GM12874 (cell line): ENCODE data around the gene RICTOR.

Source experiments
- CTCF ChIP-seq: IDR thresholded peaks from 2 replicates; pipeline ENCODE4 v1.5.1; 2011; ENCODE audit warnings: low read depth, mild to moderate bottlenecking, control low read depth, low read length, moderate library complexity; ENCODE audit not compliant: insufficient read depth

RICTOR gene

DNA sequence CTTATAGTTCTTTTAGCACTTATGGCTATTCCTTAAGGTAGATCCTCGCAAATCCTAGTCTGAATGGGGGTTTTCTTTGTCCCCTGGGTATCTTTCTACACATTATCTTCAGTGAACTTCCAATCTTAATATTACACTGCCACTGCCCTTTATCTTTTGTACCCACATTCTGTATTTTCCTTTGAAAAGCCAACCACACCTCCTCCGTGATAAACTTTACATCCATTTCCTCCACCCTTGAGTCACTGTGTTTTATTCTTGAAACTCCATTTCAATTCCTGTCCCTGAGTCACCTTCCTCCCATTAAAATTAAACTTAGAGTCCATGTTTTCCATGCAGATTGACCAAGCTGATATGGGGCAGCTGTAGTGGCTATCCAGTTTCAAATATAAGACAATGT, 43.2 kb upstream of the RICTOR start:
- TF ChIP-seq CTCF: no peak

DNA sequence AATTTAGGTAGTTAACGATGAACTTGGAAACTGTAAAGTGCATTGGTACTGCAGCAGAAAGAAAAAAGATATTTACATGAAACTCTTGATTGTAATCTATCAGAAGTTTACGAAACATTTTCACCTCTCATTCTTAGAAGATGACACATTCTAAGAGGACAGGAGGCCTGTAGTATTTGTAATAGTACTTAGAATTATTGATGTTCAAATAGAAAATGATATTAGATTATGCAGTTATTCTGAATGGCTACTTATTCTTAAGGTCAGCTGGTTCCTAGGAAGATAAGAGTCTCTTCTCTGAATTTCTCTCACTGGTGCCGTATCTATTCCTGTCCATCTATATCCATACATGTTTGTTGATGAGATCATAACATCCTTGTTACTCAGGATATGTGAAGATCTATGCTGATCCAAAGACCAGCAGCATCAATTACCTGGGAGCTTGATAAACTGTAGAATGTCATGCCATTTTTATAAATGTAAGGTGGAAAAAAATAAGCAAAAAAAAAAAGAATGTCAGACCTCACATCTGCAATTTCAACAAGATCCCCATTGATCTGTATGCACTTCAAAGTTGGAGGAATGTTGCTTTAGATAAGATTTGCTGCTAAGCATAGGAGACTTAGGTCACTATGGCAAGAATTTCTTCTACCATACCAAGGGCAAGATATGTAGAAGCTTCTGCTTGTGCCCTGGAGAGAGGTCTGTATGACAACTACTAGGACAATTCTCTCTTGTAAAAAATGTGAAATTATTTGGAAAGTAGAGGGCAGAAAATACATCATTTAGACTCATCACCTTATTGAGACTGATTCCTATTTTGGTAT, 42.4 kb upstream of the RICTOR start:
- TF ChIP-seq CTCF: no peak

- no peak for TF ChIP-seq CTCF
These were observed 41.6 kb upstream of the RICTOR start for GRCh38 chr5:39115644-39116343.

GRCh38 chr5:39114155-39114554, 40.0 kb upstream of the RICTOR start:
- TF ChIP-seq CTCF: no peak

DNA sequence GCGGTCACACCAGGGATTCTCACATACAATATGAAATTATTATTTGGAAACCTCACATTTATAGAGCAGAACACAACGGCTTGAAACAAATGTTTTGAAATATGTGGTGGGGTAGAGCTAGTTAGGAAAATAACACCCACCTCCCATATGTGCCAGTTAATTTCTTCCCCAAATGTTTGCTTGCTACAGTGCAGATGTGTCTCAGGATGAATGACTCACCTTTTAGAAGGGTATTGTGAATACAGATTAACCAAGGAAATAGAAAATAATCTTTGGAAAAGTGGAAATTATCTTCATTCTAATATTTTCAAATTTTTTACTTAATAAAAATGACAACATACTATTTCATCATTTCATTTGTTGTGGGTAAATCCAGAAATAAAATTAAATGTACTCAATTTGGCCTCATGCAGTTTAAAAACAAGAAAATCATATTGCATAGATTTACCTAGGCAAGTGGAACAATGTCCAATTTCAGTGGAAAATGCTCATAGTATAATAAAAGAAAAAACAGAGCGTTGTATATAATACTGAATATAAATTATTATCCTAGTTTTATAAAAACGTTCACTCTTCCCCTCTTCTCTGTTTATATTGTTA, 39.3 kb upstream of the RICTOR start:
- TF ChIP-seq CTCF: no peak

- TF ChIP-seq CTCF: no peak
These were observed 35.4 kb upstream of the RICTOR start for GRCh38 chr5:39109606-39110005.

GRCh38 chr5:39108987-39109386, 34.8 kb upstream of the RICTOR start:
- TF ChIP-seq CTCF: no peak
